ENCODE results near the gene MROH9.
"Not testable (repeated sequence)": the region's sequence is repeated elsewhere in the genome, so short reads cannot be mapped to it uniquely, and the experiment has no call there.

MROH9 gene

DNA sequence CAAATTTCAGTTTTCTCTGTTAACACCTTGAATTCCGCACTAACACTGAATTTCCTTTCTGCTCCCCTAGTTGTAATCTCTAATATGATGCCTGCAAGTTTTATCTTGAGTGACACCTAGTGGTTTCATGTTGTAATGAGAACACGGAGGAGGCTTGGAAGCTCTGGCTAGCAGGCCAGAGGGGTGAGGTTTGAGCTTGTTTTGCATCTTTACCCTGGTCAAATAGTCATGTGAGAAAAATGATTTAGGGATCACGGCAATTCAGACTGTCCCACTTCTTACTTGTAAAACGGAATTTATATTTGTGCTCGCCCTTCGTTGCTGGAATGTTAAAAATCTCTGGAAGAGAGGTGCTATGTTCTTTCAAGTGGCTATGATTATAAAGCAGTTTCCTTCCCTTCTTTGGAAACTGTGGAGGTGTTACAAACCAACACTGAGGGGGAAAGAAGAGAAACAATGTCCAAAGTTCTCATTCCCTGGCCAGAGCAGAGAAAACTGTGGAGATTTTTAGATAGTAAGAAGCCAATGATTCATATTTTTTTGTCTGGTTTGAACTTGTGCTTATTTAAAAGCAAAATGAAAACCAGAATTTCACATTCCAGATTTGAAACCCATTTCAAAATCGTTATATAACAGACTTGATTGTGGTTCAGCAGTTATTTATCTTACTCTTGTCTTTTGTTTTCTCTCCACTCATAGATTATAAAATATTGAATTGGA, 5.3 kb upstream of the MROH9 start:
- DNase-seq (ENCODE audit: low read depth), result peak; percentile 45
- no peak overlapping the region for H3K4me3 ChIP-seq (ENCODE audit: control insufficient read depth, low read depth, low read length)
- TF ChIP-seq CTCF (IDR thresholded peaks at IDR 0.05; ENCODE audit: control insufficient read depth, insufficient read depth, low read depth, low read length, missing control alignments), result peak; percentile 70

DNA sequence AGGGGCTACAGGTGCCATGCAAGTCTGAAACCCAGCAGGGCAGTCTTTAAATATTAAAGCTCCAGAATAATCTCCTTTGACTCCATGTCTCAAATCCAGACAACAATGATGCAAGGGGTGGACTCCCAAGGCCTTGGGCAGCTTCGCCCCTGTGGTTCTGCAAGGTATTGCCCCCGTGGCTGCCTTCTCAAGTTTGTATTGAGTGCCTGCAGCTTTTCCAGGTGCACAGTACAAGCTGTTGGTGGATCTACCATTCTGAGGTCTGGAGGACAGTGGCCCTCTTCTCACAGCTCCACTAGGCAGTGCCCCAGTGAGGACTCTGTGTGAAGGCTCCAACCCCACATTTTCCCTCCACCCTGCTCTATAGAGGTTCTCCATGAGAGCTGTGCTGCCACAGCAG, 3.7 kb upstream of the MROH9 start:
- H3K4me3 ChIP-seq (ENCODE audit: control insufficient read depth, low read depth, low read length), result no peak overlapping the region
- DNase-seq (ENCODE audit: low read depth), result no peak
- no peak for TF ChIP-seq CTCF (IDR thresholded peaks at IDR 0.05; ENCODE audit: control insufficient read depth, insufficient read depth, low read depth, low read length, missing control alignments)

DNA sequence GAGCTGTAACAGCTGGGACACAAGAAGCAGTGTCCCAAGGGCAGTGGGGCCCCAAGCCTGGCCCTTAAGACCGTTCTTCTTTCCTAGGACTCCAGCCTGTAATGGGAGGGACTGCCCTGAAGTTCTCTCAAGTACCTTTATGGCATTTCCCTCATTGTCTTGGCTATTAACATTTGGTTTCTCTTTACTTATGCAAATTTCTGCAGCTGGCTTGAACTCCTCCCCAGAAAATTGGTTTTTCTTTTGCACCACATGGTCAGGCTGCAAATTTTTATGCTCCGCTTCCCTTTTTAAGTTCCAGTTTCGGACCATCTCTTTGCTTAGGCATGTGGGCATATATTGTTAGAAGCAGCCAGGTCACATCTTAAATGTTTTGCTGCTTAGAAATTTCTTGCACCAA, 3.1 kb upstream of the MROH9 start:
- no peak for DNase-seq (ENCODE audit: low read depth)
- no peak for TF ChIP-seq CTCF (IDR thresholded peaks at IDR 0.05; ENCODE audit: control insufficient read depth, insufficient read depth, low read depth, low read length, missing control alignments)
- no peak overlapping the region for H3K4me3 ChIP-seq (ENCODE audit: control insufficient read depth, low read depth, low read length)

- no peak for DNase-seq (ENCODE audit: low read depth)
- no peak for TF ChIP-seq CTCF (IDR thresholded peaks at IDR 0.05; ENCODE audit: control insufficient read depth, insufficient read depth, low read depth, low read length, missing control alignments)
- H3K4me3 ChIP-seq (ENCODE audit: control insufficient read depth, low read depth, low read length), result no peak overlapping the region
Observed at GRCh38 chr1:170938281-170938680, 2.9 kb downstream of the MROH9 start.

DNA sequence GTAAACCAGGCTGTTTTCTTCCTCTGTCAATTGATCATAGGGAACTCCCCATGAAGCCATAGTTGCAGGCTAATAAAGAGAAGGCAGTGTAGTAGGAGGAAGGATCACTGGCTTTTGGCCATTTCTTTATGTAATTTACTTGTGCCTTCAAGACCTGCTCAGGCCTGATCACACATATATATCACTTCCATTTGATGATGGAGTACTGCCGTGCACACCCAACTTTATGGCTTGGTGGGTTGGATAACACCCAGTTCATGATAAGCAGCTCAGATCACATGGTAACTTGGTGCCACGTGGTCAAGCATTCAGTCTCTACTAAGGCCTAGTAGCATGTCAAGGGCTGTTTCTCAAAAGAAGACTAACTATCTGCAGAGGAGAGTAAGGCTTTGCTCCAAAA, 4.1 kb downstream of the MROH9 start:
- TF ChIP-seq CTCF (IDR thresholded peaks at IDR 0.05; ENCODE audit: control insufficient read depth, insufficient read depth, low read depth, low read length, missing control alignments), result no peak
- no peak for DNase-seq (ENCODE audit: low read depth)
- H3K4me3 ChIP-seq (ENCODE audit: control insufficient read depth, low read depth, low read length), result no peak overlapping the region

DNA sequence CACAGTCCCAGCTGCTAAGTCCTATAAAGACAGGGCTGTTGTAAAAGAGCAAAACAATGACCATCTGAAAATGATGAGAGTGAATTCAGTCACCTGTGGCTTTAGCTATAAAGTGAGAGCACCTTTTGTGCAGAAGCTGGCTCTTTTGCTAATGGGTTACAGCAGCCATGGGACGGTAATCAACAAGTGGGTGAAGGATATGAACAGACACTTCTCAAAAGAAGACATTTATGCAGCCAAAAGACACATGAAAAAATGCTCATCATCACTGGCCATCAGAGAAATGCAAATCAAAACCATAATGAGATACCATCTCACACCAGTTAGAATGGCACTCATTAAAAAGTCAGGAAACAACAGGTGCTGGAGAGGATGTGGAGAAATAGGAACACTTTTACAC, 16.4 kb downstream of the MROH9 start:
- not testable (repeated sequence) for DNase-seq (ENCODE audit: low read depth); H3K4me3 ChIP-seq (ENCODE audit: control insufficient read depth, low read depth, low read length)

GRCh38 chr1:170959385-170959784, 24.1 kb downstream of the MROH9 start:
- no peak for TF ChIP-seq CTCF (IDR thresholded peaks at IDR 0.05; ENCODE audit: control insufficient read depth, insufficient read depth, low read depth, low read length, missing control alignments)
- no peak overlapping the region for H3K4me3 ChIP-seq (ENCODE audit: control insufficient read depth, low read depth, low read length)
- no peak for DNase-seq (ENCODE audit: low read depth)
